MCF 10A (cell line): ENCODE results near the gene CGRRF1. TPM values are rescaled to one million over a fixed set of nuclear protein-coding genes. Genes with fewer than 3 reads are reported as not detected.

Source experiments
- Bru-seq: library from RNA; stranded (reverse); fragments of 400-500 nt; gene quantifications from one replicate; lab custom pipeline; 2021; lab: Mats Ljungman, UMichigan
- BruChase-seq, 2 experiments: library from RNA; stranded (reverse); fragments of 400-500 nt; gene quantifications; one replicate each; lab custom pipeline; 2021; lab: Mats Ljungman, UMichigan
- BruUV-seq: library from RNA; stranded (reverse); fragments of 400-500 nt; replicated peaks from 2 replicates; lab custom pipeline; 2021; lab: Mats Ljungman, UMichigan
- CTCF ChIA-PET: fragments of 300-600 bp; sonication (Branson Sonifier 250); formaldehyde crosslinking; extraction: SDS; loops from one replicate; lab custom pipeline; 2021; ENCODE audit warnings: antibody characterized with exemption, inconsistent platforms; lab: Yijun Ruan, JAX
- POLR2A ChIA-PET: fragments of 300-600, 350-650 bp; sonication (Branson Sonifier 250); formaldehyde crosslinking; extraction: SDS; loops from one replicate; lab custom pipeline; 2020; ENCODE audit warnings: antibody characterized with exemption, inconsistent platforms; lab: Yijun Ruan, JAX
- DNase-seq: peaks from one replicate; pipeline ENCODE4 v3.0.0-alpha.2; 2018; ENCODE audit not compliant: unreplicated experiment
- H3K27ac Mint-ChIP-seq: one replicate; pipeline ENCODE4 v1.8.0; 2022; ENCODE audit warnings: mild to moderate bottlenecking, low read depth, mixed read lengths; ENCODE audit not compliant: unreplicated experiment
- H3K27me3 Mint-ChIP-seq: one replicate; pipeline ENCODE4 v1.8.0; 2022; ENCODE audit warnings: mixed read lengths; ENCODE audit not compliant: insufficient read depth, unreplicated experiment
- H3K36me3 Mint-ChIP-seq: one replicate; pipeline ENCODE4 v1.8.0; 2022; ENCODE audit warnings: mild to moderate bottlenecking, moderate library complexity, mixed read lengths; ENCODE audit not compliant: insufficient read depth, unreplicated experiment
- H3K4me1 Mint-ChIP-seq: one replicate; pipeline ENCODE4 v1.8.0; 2022; ENCODE audit warnings: mixed read lengths; ENCODE audit not compliant: insufficient read depth, unreplicated experiment
- H3K4me3 Mint-ChIP-seq: one replicate; pipeline ENCODE4 v1.8.0; 2022; ENCODE audit warnings: mild to moderate bottlenecking, moderate library complexity, mixed read lengths; ENCODE audit not compliant: unreplicated experiment
- H3K9me3 Mint-ChIP-seq: one replicate; pipeline ENCODE4 v1.8.0; 2022; ENCODE audit warnings: mixed read lengths; ENCODE audit not compliant: unreplicated experiment
- intact Hi-C: fragments of 100-400 bp; cut with micrococcal nuclease; formaldehyde crosslinking; loops from 2 replicates; pipeline ENCODE4 v1.14.1; 2022
- long read RNA-seq: library from polyadenylated mRNA; stranded (forward); transcript quantifications from one replicate; pipeline ENCODE4 v2.0.0, GENCODE V29; 2022
- total RNA-seq: library from RNA; stranded (reverse); gene quantifications from 2 replicates; pipeline ENCODE4 v1.2.3, GENCODE V29; 2022
- TF ChIP-seq, protein P1 (sequence below): fragments of 200-600 bp; IDR thresholded peaks from one replicate; pipeline ENCODE4 v1.8.0; 2022; ENCODE audit warnings: antibody characterized with exemption, mild to moderate bottlenecking; ENCODE audit not compliant: unreplicated experiment

Gene CGRRF1, protein sequence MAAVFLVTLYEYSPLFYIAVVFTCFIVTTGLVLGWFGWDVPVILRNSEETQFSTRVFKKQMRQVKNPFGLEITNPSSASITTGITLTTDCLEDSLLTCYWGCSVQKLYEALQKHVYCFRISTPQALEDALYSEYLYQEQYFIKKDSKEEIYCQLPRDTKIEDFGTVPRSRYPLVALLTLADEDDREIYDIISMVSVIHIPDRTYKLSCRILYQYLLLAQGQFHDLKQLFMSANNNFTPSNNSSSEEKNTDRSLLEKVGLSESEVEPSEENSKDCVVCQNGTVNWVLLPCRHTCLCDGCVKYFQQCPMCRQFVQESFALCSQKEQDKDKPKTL
- 17.5 and 22.3 TPM in 2 replicates for total RNA-seq
- percentile 68 among the genes with signal in this experiment for Bru-seq, nascent RNA
- BruChase-seq, experiment 1, labeled RNA remaining after a 6-hour chase, result percentile 52 among the genes with signal in this experiment
- BruChase-seq, experiment 2, labeled RNA remaining after a 2-hour chase, result percentile 64 among the genes with signal in this experiment
- long read RNA-seq, transcript CGRRF1-201 (6 exons, 2,057 nt), result major isoform, 37 of 50 reads
- long read RNA-seq, partial matches to known transcripts, result 0 of 50 reads
- long read RNA-seq, other reads (novel, unspliced or antisense), result 12 of 50 reads

GRCh38 chr14:54509546-54510501 is at the start of gene CGRRF1:
Gene CGRRF1 (plus strand): TSS chr14:54509906. CDS start chr14:54509960, 54 bp downstream.
- peaks cover 15% of the 10 kb centered on the region for H3K36me3 Mint-ChIP-seq
- peak; percentile 97 for DNase-seq
- no peaks in the 10 kb centered on the region for H3K27me3 Mint-ChIP-seq
- peak within 1 kb of the TSS; percentile 96 for H3K4me3 Mint-ChIP-seq
- intact Hi-C loops, result loop anchor here (5.0 to 10.0 kb wide), 2 partner anchors 265 to 297 kb away; no protein-coding TSS in a partner anchor
- peak within 1 kb of the TSS; percentile 86 for H3K27ac Mint-ChIP-seq
- peaks cover 20% of the 10 kb centered on the region for H3K4me1 Mint-ChIP-seq
- BruUV-seq, result no TSS peak
- CTCF ChIA-PET, result interaction anchor here (0.6 to 2.5 kb wide), 11 partner anchors 8 to 976 kb away, joined by 3 to 14 read pairs (median 3); partner anchors contain the start of gene GMFB
- TF ChIP-seq, protein P1, sequence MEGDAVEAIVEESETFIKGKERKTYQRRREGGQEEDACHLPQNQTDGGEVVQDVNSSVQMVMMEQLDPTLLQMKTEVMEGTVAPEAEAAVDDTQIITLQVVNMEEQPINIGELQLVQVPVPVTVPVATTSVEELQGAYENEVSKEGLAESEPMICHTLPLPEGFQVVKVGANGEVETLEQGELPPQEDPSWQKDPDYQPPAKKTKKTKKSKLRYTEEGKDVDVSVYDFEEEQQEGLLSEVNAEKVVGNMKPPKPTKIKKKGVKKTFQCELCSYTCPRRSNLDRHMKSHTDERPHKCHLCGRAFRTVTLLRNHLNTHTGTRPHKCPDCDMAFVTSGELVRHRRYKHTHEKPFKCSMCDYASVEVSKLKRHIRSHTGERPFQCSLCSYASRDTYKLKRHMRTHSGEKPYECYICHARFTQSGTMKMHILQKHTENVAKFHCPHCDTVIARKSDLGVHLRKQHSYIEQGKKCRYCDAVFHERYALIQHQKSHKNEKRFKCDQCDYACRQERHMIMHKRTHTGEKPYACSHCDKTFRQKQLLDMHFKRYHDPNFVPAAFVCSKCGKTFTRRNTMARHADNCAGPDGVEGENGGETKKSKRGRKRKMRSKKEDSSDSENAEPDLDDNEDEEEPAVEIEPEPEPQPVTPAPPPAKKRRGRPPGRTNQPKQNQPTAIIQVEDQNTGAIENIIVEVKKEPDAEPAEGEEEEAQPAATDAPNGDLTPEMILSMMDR, result peak; percentile 30
- POLR2A ChIA-PET, result interaction anchor here (0.6 to 3.4 kb wide), 21 partner anchors 15 to 372 kb away, joined by 3 to 24 read pairs (median 4); partner anchors contain the start of genes CDKN3, GMFB and SAMD4A
- H3K9me3 Mint-ChIP-seq, result no peaks in the 10 kb centered on the region

DNA sequence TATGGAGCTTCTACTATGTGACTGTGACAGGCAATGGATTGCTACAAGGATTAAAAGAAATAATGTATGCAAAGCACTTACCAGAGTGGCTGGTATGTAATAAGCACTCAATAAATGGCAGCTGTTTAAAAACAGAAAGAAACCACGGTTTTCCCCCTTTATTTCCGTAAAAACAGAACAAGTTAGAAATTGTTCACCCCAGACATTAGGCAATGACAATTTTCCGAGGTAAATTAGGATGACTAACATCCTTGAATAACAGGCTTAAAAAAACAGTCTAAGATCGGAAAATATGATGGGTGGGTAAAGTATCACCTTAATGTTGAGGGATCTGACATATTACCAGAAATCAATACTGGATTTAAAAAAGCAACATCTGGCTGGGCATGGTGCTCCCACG is 47.7 kb upstream of the CGRRF1 start:
- no TSS peak for BruUV-seq
- H3K27me3 Mint-ChIP-seq, result no peaks in the 10 kb centered on the region
- H3K9me3 Mint-ChIP-seq, result peaks cover 5% of the 10 kb centered on the region
- no peaks in the 10 kb centered on the region for H3K4me1 Mint-ChIP-seq
- TF ChIP-seq, protein P1, result no peak
- H3K36me3 Mint-ChIP-seq, result no peaks in the 10 kb centered on the region
- H3K27ac Mint-ChIP-seq, result no peak overlapping the region
- intact Hi-C loops, result no loop called here
- no peak overlapping the region for H3K4me3 Mint-ChIP-seq
- peak; percentile 39 for DNase-seq
- ChIA-PET POLR2A (interaction anchor here (0.7 to 3.1 kb wide), 5 partner anchors 16 to 540 kb away, joined by 3 to 13 read pairs (median 4); partner anchors contain the start of gene CGRRF1), CTCF (interaction anchor here (0.6 kb wide), 1 partner anchor 388 kb away, joined by 4 read pairs; no protein-coding TSS in a partner anchor)

- BruUV-seq, result no TSS peak
- peaks cover 15% of the 10 kb centered on the region for H3K9me3 Mint-ChIP-seq
- DNase-seq, result no peak
- TF ChIP-seq, protein P1, result no peak
- no peaks in the 10 kb centered on the region for H3K4me1 Mint-ChIP-seq
- no peaks in the 10 kb centered on the region for H3K27me3 Mint-ChIP-seq
- intact Hi-C loops, result no loop called here
- CTCF ChIA-PET, result interaction anchor here (0.6 to 0.9 kb wide), 3 partner anchors 9 to 430 kb away, joined by 3 to 4 read pairs (median 3); no protein-coding TSS in a partner anchor
- POLR2A ChIA-PET, result interaction anchor here (1.0 to 1.9 kb wide), 5 partner anchors 17 to 44 kb away, joined by 3 to 7 read pairs (median 3); partner anchors contain the start of gene CGRRF1
- H3K36me3 Mint-ChIP-seq, result no peaks in the 10 kb centered on the region
- no peak overlapping the region for H3K4me3 Mint-ChIP-seq
- no peak overlapping the region for H3K27ac Mint-ChIP-seq
These were observed 44.1 kb upstream of the CGRRF1 start for GRCh38 chr14:54465654-54466053.
